GM11168 (cell line): ENCODE data around the gene DCC.

Source experiments
- in situ Hi-C: fragments of 300-500 bp; cut with MboI; formaldehyde crosslinking; loops from one replicate; pipeline ENCODE4 v1.12.0; 2022; ENCODE audit warnings: low sequenced_read_pairs; ENCODE audit not compliant: unreplicated experiment

DCC gene

GRCh38 chr18:52747869-52748268, 407.9 kb downstream of the DCC start:
- in situ Hi-C loops: no loop called here

GRCh38 chr18:52748343-52748742, 408.3 kb downstream of the DCC start:
- in situ Hi-C loops: no loop called here

DNA sequence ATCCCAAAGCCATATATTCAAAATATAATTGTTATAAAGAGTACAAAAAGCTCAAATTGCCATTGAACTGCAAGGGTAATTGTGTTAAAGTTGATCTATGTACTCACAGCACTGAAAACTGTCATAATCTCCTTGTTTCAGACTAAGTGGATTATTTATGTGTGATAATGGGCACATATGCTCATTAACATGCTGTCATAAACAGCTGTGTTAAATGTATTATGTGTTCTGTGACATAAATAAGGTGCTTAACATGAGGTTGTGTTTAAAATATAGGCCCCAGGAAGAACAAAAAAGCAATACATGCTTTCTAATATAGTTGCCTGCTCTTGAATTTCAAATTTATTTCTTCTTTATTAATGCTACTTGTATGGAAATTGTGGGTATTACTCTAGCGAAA, 409.5 kb downstream of the DCC start:
- in situ Hi-C loops: no loop called here

DNA sequence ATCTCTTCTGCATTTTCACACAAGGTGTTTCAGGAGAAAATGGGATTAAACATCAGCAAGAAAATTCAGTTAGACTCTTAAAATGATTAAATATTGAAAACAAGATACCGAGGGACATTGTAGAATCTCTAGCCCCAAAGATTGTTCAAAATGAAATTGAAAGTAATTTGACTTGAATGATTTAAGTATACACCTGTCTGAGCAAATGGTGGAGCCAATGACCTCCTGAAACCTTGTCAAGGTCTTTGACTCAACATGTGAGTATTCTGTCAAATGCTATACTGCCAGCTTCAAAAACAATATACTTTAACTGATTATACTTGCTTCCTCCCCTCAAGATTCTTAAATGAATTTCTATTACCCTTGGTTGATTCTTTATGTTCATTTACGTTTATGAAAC, 411.0 kb downstream of the DCC start:
- in situ Hi-C loops: no loop called here

GRCh38 chr18:52764316-52764715, 424.3 kb downstream of the DCC start:
- in situ Hi-C loops: no loop called here

DNA sequence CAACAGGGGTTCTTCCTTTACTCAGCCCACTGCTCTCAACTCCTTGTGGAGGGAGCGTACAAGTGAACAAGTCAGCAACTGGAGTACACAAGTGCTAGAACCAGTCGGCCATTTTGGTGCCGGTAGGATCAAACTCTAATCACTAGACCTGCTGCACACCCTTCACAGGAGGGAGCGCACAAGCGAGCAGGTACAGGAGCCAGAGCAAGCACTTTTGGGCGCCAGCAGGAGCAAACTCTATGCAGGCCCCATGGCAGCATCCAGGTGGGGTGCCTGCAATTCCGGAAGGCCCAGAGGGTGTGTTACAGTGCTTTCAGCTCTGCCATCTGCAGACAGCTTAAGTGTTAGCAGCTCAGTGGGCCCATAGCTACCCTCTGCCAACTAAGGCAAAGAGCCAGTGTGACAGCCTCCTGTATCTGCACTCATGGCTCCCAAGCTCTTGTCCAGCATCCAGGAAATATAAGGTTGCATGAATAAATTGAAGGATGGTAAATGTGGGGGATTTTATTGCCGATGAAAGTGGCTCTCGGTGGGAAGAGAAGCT, 426.1 kb downstream of the DCC start:
- in situ Hi-C loops: no loop called here

DNA sequence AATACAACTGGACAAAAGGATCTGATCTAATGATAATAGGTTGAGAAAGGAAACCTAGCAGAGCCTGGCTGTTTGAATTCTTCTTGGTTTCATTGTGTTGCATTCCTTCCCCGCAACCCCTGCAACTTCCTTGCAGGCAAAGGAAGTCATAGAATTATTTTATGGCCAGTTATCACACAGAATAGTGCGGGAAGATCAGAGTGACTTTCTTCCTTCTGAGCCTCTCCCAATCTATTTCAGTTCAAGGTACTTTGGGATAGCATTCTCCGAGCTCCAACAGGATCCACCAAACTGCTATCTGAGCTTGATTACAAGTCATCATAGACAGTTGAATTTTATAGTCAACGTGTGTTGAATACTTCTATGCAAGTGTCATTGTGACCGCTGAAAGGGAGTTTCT, 441.1 kb downstream of the DCC start:
- in situ Hi-C loops: no loop called here

DNA sequence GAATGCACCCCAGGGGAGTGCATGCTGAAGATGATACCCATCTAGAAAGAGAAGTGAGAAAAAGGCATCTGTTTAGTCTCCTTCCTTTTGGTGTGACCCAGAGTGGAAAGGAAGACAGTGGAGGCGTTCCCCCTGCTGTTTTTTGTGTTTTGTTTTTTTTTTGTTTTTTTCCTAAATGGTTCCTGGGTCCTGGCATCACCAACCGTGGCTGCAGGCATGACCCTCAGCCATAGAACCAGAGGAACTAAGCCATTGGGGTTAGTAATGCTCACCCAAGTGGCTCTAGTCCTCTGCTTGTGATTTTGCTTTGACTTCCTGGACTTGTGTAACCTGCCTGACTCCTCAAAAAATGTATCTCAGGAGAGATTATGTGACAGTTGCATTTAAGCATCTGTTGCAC, 451.3 kb downstream of the DCC start:
- in situ Hi-C loops: no loop called here

- in situ Hi-C loops: no loop called here
Measured at GRCh38 chr18:52812834-52813233, 472.8 kb downstream of the DCC start.

DNA sequence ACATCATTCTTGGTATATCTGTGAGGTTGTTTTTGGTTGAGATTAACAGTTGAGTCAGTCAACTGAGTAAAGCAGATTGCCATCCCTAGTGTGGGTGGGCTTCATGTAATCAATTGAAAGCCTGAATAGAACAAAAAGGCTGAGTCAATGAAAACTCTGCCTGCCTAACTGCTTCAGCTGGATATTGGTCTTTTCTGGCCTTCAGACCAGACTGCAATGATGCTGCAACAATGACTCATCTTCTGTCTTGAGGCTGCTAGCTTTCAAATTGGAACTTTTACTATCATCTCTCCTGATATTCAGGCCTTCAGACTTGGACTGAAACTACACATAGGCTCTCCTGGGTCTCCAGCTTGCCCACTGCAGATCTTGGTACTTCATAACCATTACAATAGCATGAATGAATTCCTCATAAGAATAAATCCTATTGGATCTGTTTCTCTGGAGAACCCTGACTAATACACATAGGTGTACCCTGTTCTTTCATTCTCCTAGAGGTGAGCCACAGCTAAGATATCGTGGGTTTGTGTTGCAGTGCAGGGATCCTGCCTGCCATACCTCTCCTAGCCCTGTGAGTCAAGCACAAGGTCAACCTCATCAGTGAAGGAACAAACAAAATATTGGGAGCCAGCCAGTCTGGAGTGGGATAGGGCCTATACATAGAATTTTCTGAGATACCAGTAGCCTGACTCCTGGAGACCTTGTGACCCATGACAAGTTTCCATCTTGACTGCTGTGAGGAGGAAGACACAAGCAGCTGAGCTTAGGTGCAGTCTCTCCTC, 473.8 kb downstream of the DCC start:
- in situ Hi-C loops: no loop called here

DNA sequence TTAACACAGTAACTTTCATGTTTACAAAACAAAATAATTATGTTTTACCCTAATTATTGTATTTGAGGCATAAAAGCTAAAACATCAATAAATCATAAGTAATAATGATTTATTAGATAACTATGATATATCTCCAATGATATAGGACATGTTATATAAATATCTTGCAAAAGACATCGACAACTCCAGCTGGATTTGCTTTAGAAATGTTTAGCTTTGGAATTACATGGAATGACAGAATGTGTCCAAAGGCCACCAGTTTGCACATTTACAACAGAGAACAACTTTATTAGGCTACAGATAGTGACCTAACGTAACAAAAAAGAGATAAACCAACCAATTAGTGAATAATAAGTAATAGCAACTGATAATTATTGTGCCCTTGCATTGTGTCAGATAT, 475.7 kb downstream of the DCC start:
- in situ Hi-C loops: no loop called here

DNA sequence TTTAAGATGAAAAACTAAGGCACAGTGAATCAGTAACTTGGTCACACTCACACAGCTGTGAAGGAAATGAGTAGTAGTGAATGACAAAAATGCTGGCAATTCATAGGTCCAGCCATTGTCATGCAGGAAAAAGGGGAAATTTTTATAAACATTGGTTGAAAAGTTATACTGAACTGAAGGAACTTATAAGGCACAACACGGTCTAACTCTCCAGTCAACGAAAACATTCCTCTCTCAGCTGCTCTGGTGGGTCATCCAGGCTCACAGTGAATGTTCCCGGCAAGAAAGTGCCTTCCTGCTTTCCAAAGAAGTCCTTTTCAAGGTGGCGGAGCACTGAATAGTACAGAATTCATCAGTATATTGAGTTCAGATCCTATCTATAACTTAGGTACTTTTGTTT, 476.1 kb downstream of the DCC start:
- in situ Hi-C loops: no loop called here

- in situ Hi-C loops: no loop called here
Measured at GRCh38 chr18:52822160-52822559, 482.2 kb downstream of the DCC start.

DNA sequence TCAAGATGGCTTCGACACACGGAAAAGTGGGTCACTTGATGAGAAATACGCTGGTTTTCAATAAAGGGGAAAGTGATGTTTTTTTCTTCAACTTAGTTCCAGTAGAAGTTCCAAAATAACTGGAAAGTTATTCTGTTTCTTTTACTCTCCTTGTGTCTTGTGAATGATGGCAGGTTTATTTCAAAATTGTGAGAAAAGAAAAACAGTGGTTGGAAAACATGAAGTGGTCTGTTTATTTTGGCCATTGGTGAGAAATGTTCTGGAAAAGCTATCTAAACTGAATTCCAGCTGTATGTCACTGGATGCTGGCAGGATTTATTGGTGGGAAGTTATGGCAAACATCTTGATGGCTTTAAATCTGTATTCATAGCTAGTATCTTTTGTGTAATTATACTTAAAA, 484.1 kb downstream of the DCC start:
- in situ Hi-C loops: no loop called here

DNA sequence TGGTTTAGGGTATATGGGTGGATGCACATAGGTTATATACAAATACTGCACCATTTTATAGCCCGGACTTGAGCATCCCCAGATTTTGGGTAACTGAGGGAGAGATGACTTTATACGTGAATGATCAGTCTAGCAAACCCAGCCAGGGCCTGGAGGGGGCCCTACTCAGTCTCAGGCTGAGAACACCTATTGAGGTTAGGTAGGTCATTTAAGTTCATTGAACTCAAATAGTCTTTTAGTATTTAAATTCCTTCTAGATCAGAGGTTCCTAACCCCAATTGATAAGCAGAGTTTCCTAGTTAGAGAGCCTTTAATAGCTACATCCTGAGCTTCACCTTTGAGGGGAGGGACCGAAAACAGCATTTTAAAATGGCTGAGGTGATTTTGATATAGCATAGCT, 487.0 kb downstream of the DCC start:
- in situ Hi-C loops: no loop called here

GRCh38 chr18:52829320-52829719, 489.3 kb downstream of the DCC start:
- in situ Hi-C loops: no loop called here

GRCh38 chr18:52829876-52830405, 489.9 kb downstream of the DCC start:
- in situ Hi-C loops: no loop called here

GRCh38 chr18:52844323-52844722, 504.3 kb downstream of the DCC start:
- in situ Hi-C loops: no loop called here

- in situ Hi-C loops: no loop called here
Measured at GRCh38 chr18:52845036-52845435, 505.0 kb downstream of the DCC start.

GRCh38 chr18:52850031-52850560, 510.1 kb downstream of the DCC start:
- in situ Hi-C loops: no loop called here

DNA sequence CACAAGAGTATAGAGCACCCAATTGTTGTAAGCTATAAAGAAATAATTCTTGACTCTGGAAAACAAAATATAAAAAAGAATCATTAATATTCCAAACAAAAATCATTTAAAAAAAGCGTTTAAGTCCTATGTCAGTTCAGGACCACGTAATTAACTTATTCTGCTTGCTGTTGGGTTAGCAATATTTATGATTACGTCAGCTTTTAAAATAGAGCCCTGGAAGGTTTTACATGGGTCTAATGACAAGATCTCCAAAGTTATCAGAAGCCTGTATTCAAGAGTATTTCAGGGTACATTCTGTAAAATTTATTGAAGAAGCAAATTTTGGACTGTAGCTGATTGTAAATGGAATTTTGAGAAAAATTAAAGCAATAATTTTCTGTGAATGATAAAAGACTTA, 521.6 kb downstream of the DCC start:
- in situ Hi-C loops: no loop called here
